NCI-H446 (cell line): ENCODE measurements around the gene FAM20A.
"Not testable (repeated sequence)": the region's sequence is repeated elsewhere in the genome, so short reads cannot be mapped to it uniquely, and the experiment has no call there.

Source experiments
- DNase-seq, 2 experiments: peaks; one replicate each; lab custom pipeline; 2025; lab: John Stamatoyannopoulos, UW

Gene FAM20A

GRCh38 chr17:68519911-68520310, 81.3 kb downstream of the FAM20A start:
- DNase-seq = no peak

- not testable (repeated sequence) for DNase-seq
Observed at GRCh38 chr17:68519051-68519450, 82.1 kb downstream of the FAM20A start.

GRCh38 chr17:68518063-68518815, 82.9 kb downstream of the FAM20A start:
- no peak for DNase-seq

GRCh38 chr17:68517605-68518004, 83.6 kb downstream of the FAM20A start:
- DNase-seq = not testable (repeated sequence)

GRCh38 chr17:68516732-68517131, 84.4 kb downstream of the FAM20A start:
- no peak for DNase-seq

GRCh38 chr17:68514831-68515635, 86.1 kb downstream of the FAM20A start:
- DNase-seq = no peak

- DNase-seq = no peak
Observed at GRCh38 chr17:68513932-68514331, 87.2 kb downstream of the FAM20A start.

GRCh38 chr17:68512960-68513474, 88.2 kb downstream of the FAM20A start:
- DNase-seq = no peak

- DNase-seq = peak; percentile 76 to 90
Observed at GRCh38 chr17:68512247-68512959, 88.8 kb downstream of the FAM20A start, which contains the start of gene PRKAR1A. Gene PRKAR1A (plus strand): TSS chr17:68512430. CDS start chr17:68515400, 2,970 bp downstream.

- DNase-seq = peak; percentile 47 to 80
Observed at GRCh38 chr17:68511671-68512246, 89.4 kb downstream of the FAM20A start.

GRCh38 chr17:68511254-68511670, 89.9 kb downstream of the FAM20A start:
- DNase-seq = no peak

GRCh38 chr17:68509141-68510057, 91.8 kb downstream of the FAM20A start:
- peak in 1 of 2 experiments; percentile 63 for DNase-seq

- no peak for DNase-seq
Observed at GRCh38 chr17:68507576-68507975, 93.6 kb downstream of the FAM20A start.

- DNase-seq = no peak
Observed at GRCh38 chr17:68505951-68506350, 95.2 kb downstream of the FAM20A start.

- no peak for DNase-seq
Observed at GRCh38 chr17:68501074-68501473, 100.1 kb downstream of the FAM20A start.

GRCh38 chr17:68499587-68499986, 101.6 kb downstream of the FAM20A start:
- no peak for DNase-seq

GRCh38 chr17:68498479-68499326, 102.5 kb downstream of the FAM20A start:
- DNase-seq = no peak

- no peak for DNase-seq
Observed at GRCh38 chr17:68497885-68498319, 103.3 kb downstream of the FAM20A start.

GRCh38 chr17:68495081-68495480, 106.1 kb downstream of the FAM20A start:
- DNase-seq = no peak
